Adipocyte (in vitro differentiated cells): Measurements from ENCODE around the gene SMARCAL1.
A peak's percentile ranks its signal among the peaks of the same experiment; 100 is the strongest.

Source experiments
- DNase-seq: peaks from one replicate; pipeline ENCODE4 v3.0.0-alpha.2; 2015; ENCODE audit warnings: low read depth
- H3K27me3 ChIP-seq: replicated peaks from 2 replicates; pipeline ENCODE4 v1.7.0; 2013; ENCODE audit warnings: mild to moderate bottlenecking, low read length, moderate library complexity; ENCODE audit not compliant: control insufficient read depth, insufficient read depth
- H3K36me3 ChIP-seq: 2 replicates; pipeline ENCODE4 v1.7.0; 2013; ENCODE audit warnings: low read length, mild to moderate bottlenecking, moderate library complexity; ENCODE audit not compliant: control insufficient read depth, insufficient read depth, severe bottlenecking
- H3K4me1 ChIP-seq: 2 replicates; pipeline ENCODE4 v1.7.0; 2013; ENCODE audit warnings: mild to moderate bottlenecking, low read length, moderate library complexity; ENCODE audit not compliant: control insufficient read depth, insufficient read depth
- H3K4me3 ChIP-seq: 2 replicates; pipeline ENCODE4 v1.7.0; 2013; ENCODE audit warnings: mild to moderate bottlenecking, low read length, moderate library complexity
- H3K9ac ChIP-seq: 2 replicates; pipeline ENCODE4 v1.7.0; 2013; ENCODE audit warnings: mild to moderate bottlenecking, low read length, moderate library complexity
- H3K9me3 ChIP-seq: 2 replicates; pipeline ENCODE4 v1.7.0; 2013; ENCODE audit warnings: mild to moderate bottlenecking, low read length, moderate library complexity; ENCODE audit not compliant: control insufficient read depth

SMARCAL1 gene

DNA sequence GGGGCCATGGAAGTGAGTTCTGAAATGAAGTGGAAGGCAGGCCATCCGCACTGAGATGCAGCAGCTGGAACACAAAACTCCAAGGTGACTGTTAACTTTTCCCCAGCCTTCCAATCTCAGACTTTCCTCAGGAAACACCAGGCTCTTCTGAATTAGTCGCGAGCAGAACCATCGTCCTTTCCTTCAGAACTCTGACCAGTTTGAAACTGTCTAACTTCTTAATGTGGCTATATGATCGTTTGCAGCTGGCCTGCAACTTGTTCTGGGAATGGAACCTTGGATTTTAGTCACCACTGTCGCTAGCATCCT, 85.7 kb downstream of the SMARCAL1 start:
- Histone ChIP-seq H3K9me3 (no peaks in the 10 kb centered on the region), H3K9ac (peak overlapping the region; percentile 99), H3K4me3 (peak overlapping the region; percentile 95), H3K36me3 (peaks cover 36% of the 10 kb centered on the region), H3K4me1 (peaks cover 56% of the 10 kb centered on the region), H3K27me3 (no peaks in the 10 kb centered on the region)
- no peak for DNase-seq

- H3K36me3 ChIP-seq, result peaks cover 42% of the 10 kb centered on the region
- no peaks in the 10 kb centered on the region for H3K27me3 ChIP-seq
- H3K9me3 ChIP-seq, result no peaks in the 10 kb centered on the region
- H3K9ac ChIP-seq, result peak within 1 kb of the TSS; percentile 99
- H3K4me3 ChIP-seq, result peak within 1 kb of the TSS; percentile 95
- peak; percentile 98 for DNase-seq
- peaks cover 52% of the 10 kb centered on the region for H3K4me1 ChIP-seq
Observed at GRCh38 chr2:216498379-216499352, 86.4 kb downstream of the SMARCAL1 start, which contains the start of gene RPL37A. Gene RPL37A, plus strand, starts transcription at chr2:216498844. Its CDS starts 31 bp downstream, at chr2:216498875.

GRCh38 chr2:216499641-216500218, 87.4 kb downstream of the SMARCAL1 start:
- peak overlapping the region; percentile 99 for H3K9ac ChIP-seq
- DNase-seq, result no peak
- peaks cover 53% of the 10 kb centered on the region for H3K36me3 ChIP-seq
- H3K4me3 ChIP-seq, result peak overlapping the region; percentile 95
- no peaks in the 10 kb centered on the region for H3K9me3 ChIP-seq
- H3K27me3 ChIP-seq, result no peaks in the 10 kb centered on the region
- peaks cover 52% of the 10 kb centered on the region for H3K4me1 ChIP-seq

- peak overlapping the region; percentile 95 for H3K4me3 ChIP-seq
- H3K4me1 ChIP-seq, result peaks cover 48% of the 10 kb centered on the region
- H3K9me3 ChIP-seq, result no peaks in the 10 kb centered on the region
- no peaks in the 10 kb centered on the region for H3K27me3 ChIP-seq
- no peak for DNase-seq
- peaks cover 61% of the 10 kb centered on the region for H3K36me3 ChIP-seq
- H3K9ac ChIP-seq, result peak overlapping the region; percentile 99
Observed at GRCh38 chr2:216500572-216500971, 88.3 kb downstream of the SMARCAL1 start.

DNA sequence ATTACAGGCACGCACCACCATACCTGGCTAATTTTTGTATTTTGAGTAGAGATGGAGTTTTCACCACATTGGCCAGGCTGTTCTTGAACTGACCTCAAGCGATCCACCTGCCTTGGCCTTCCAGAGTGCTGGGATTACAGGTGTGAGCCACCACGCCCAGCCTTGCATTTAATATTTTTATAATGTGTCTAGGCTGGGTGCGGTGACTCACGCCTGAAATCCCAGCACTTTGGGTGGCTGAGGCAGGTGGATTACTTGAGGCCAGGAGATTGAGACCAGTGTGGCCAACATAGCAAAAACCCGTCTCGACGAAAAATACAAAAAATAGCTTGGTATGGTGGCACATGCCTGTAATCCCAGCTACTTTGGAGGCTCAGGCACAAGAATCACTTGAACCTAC, 89.6 kb downstream of the SMARCAL1 start:
- Histone ChIP-seq H3K4me3 (no peak overlapping the region), H3K36me3 (peaks cover 74% of the 10 kb centered on the region), H3K9ac (peak overlapping the region; percentile 10)

GRCh38 chr2:216502381-216503158, 90.3 kb downstream of the SMARCAL1 start:
- no peak for DNase-seq
- no peaks in the 10 kb centered on the region for H3K27me3 ChIP-seq
- H3K9ac ChIP-seq, result peak overlapping the region; percentile 10
- peaks cover 77% of the 10 kb centered on the region for H3K36me3 ChIP-seq
- H3K4me1 ChIP-seq, result peaks cover 47% of the 10 kb centered on the region
- no peaks in the 10 kb centered on the region for H3K9me3 ChIP-seq
- H3K4me3 ChIP-seq, result no peak overlapping the region

More for the DNA sequence above, 89.6 kb downstream of the SMARCAL1 start:
- Histone ChIP-seq H3K27me3 (no peaks in the 10 kb centered on the region), H3K4me1 (peaks cover 44% of the 10 kb centered on the region), H3K9me3 (no peaks in the 10 kb centered on the region)
- DNase-seq, result no peak

- Histone ChIP-seq H3K4me1 (peaks cover 46% of the 10 kb centered on the region), H3K4me3 (no peak overlapping the region), H3K36me3 (peaks cover 77% of the 10 kb centered on the region), H3K27me3 (no peaks in the 10 kb centered on the region), H3K9me3 (no peaks in the 10 kb centered on the region), H3K9ac (no peak overlapping the region)
- DNase-seq, result no peak
Observed at GRCh38 chr2:216503159-216503629, 90.9 kb downstream of the SMARCAL1 start.

DNA sequence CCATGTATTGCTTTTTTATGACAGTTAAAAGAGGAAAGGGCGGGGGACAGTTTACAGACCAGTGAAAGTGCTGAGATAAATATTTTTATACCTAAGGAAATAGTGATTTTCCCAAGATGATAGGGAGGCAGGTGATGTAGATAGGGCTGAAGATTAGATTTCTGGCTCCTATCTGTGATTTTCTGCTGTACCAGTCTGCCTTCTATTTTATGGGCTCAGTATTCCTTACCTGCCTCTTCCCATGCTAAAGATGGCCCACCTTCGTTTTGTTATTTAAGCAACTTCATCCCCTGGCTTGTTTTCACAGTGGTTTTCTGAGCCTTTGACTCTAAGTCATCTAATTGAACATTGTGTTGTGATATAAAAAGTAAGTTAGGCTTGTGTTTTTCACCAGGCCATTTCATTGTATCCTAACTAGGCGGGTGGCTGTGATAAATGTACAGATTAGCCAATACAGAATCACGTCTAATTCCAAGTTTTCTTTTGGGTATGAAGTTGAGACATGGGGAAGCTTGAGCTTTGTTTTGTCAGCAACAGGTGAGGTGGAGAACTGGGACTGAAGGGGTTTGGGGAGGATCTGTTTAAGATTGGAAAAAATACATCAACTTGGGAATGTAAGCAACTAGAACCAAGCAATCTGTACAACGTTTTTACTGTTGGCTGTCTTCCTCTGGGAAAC, 91.6 kb downstream of the SMARCAL1 start:
- peaks cover 77% of the 10 kb centered on the region for H3K36me3 ChIP-seq

GRCh38 chr2:216504376-216504762, 92.1 kb downstream of the SMARCAL1 start:
- DNase-seq, result no peak
- Histone ChIP-seq H3K9ac (no peak overlapping the region), H3K4me1 (peaks cover 46% of the 10 kb centered on the region), H3K9me3 (no peaks in the 10 kb centered on the region), H3K36me3 (peaks cover 81% of the 10 kb centered on the region), H3K4me3 (no peak overlapping the region), H3K27me3 (no peaks in the 10 kb centered on the region)

More for the DNA sequence above, 91.6 kb downstream of the SMARCAL1 start:
- no peaks in the 10 kb centered on the region for H3K9me3 ChIP-seq
- no peak overlapping the region for H3K9ac ChIP-seq
- DNase-seq, result no peak
- no peak overlapping the region for H3K4me3 ChIP-seq
- no peaks in the 10 kb centered on the region for H3K27me3 ChIP-seq
- H3K4me1 ChIP-seq, result peaks cover 46% of the 10 kb centered on the region

DNA sequence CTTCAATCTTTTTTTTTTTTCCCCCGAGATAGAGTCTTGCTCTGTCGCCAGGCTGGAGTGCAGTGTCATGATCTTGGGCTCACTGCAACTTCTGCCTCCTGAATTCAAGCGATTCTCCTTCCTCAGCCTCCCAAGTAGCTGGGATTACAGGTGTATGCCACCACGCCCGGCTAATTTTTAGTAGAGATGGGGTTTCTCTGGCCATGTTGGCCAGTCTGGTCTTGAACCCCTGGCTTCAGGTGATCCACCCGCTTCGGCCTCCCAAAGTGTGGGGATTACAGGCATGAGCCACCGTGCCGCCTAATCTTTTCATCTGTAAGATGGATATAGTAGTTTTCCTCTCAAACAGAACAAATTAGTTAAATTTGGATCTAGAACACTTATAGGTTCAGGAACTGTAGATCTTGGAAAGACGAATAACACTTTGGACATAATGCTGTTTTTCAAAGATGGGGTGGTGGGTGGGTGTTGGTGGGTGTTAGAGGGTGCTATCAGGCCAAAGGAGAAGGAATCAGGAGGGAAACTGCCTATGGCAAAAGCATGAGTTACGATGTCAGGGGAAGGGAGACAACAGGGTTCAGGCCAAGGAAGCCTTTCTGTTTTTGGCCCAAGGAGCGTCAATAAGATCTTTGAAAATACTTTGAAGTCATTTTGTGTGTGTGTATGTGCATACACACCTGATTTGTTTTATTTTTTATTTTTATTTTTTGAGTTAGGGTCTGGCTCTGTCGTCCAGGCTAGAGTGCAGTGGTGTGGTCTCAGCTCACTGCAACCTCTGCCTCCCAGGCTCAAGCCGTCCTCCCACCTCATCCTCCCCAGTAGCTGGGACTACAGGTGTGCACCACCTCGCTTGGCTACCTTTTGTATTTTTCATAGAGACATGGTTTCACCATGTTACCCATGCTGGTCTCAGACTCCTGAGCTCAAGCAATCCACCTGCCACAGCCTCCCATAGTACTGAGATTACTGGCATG, 93.1 kb downstream of the SMARCAL1 start:
- no peaks in the 10 kb centered on the region for H3K27me3 ChIP-seq
- no peak overlapping the region for H3K4me3 ChIP-seq
- no peak for DNase-seq
- H3K9me3 ChIP-seq, result no peaks in the 10 kb centered on the region
- H3K36me3 ChIP-seq, result peaks cover 72% of the 10 kb centered on the region
- H3K4me1 ChIP-seq, result peaks cover 41% of the 10 kb centered on the region
- H3K9ac ChIP-seq, result no peak overlapping the region
